ENCODE data around the gene SFR1. TPM values are rescaled to one million over a fixed set of nuclear protein-coding genes. Genes with fewer than 3 reads are reported as not detected.

Gene SFR1
- total and polyA plus RNA-seq, 9 donors = 5.6 to 12.0 (median 7.9) TPM

GRCh38 chr10:104099941-104100340 is 22.0 kb upstream of the SFR1 start:
- intact Hi-C loops (cut with DNase I) = no loop called here
- Histone ChIP-seq H3K4me1 (ENCODE audit: insufficient read depth) (no peaks in the 10 kb centered on the region), H3K9me3 (no peaks in the 10 kb centered on the region), H3K27me3 (no peaks in the 10 kb centered on the region), H3K36me3 (no peaks in the 10 kb centered on the region), H3K27ac (no peak overlapping the region), H3K4me3 (no peak overlapping the region)
- TF ChIP-seq EP300 (IDR thresholded peaks at IDR 0.05) (no peak), CTCF (IDR thresholded peaks at IDR 0.05) (no peak), POLR2A (IDR thresholded peaks at IDR 0.05) (no peak)
- DNase-seq = no peak

GRCh38 chr10:104100795-104101194 is 21.2 kb upstream of the SFR1 start:
- 0% methylated on average over 1 of the region's 1 CpG for WGBS, 3 donors
- intact Hi-C loops (cut with DNase I) = no loop called here
- Histone ChIP-seq H3K36me3 (no peaks in the 10 kb centered on the region), H3K4me1 (ENCODE audit: insufficient read depth) (no peaks in the 10 kb centered on the region), H3K4me3 (no peak overlapping the region), H3K9me3 (no peaks in the 10 kb centered on the region), H3K27ac (no peak overlapping the region), H3K27me3 (no peaks in the 10 kb centered on the region)
- DNase-seq = no peak
- TF ChIP-seq EP300 (IDR thresholded peaks at IDR 0.05) (no peak), CTCF (IDR thresholded peaks at IDR 0.05) (no peak), POLR2A (IDR thresholded peaks at IDR 0.05) (no peak)

- no peaks in the 10 kb centered on the region for H3K27me3 ChIP-seq
- intact Hi-C loops (cut with DNase I) = no loop called here
- no peak overlapping the region for H3K4me3 ChIP-seq
- no peaks in the 10 kb centered on the region for H3K36me3 ChIP-seq
- H3K27ac ChIP-seq = no peak overlapping the region
- 43 to 61% (median 57%) methylated on average over 1 of the region's 1 CpG for WGBS, 3 donors
- no peaks in the 10 kb centered on the region for H3K9me3 ChIP-seq
- no peak for DNase-seq
- no peaks in the 10 kb centered on the region for H3K4me1 ChIP-seq (ENCODE audit: insufficient read depth)
- TF ChIP-seq EP300 (IDR thresholded peaks at IDR 0.05) (no peak), POLR2A (IDR thresholded peaks at IDR 0.05) (no peak), CTCF (IDR thresholded peaks at IDR 0.05) (no peak)
Measured at GRCh38 chr10:104101902-104102301, 20.1 kb upstream of the SFR1 start.

GRCh38 chr10:104103956-104104355 is 18.0 kb upstream of the SFR1 start:
- Histone ChIP-seq H3K4me3 (no peak overlapping the region), H3K27ac (no peak overlapping the region), H3K9me3 (no peaks in the 10 kb centered on the region), H3K4me1 (ENCODE audit: insufficient read depth) (no peaks in the 10 kb centered on the region), H3K27me3 (no peaks in the 10 kb centered on the region), H3K36me3 (no peaks in the 10 kb centered on the region)
- 36 to 55% (median 45%) methylated on average over 1 of the region's 1 CpG for WGBS, 3 donors
- TF ChIP-seq EP300 (IDR thresholded peaks at IDR 0.05) (no peak), POLR2A (IDR thresholded peaks at IDR 0.05) (no peak), CTCF (IDR thresholded peaks at IDR 0.05) (no peak)
- DNase-seq = no peak
- intact Hi-C loops (cut with DNase I) = no loop called here

GRCh38 chr10:104104418-104104817 is 17.6 kb upstream of the SFR1 start:
- H3K9me3 ChIP-seq = no peaks in the 10 kb centered on the region
- TF ChIP-seq POLR2A (IDR thresholded peaks at IDR 0.05) (no peak), CTCF (IDR thresholded peaks at IDR 0.05) (no peak), EP300 (IDR thresholded peaks at IDR 0.05) (no peak)
- H3K27me3 ChIP-seq = no peaks in the 10 kb centered on the region
- DNase-seq = no peak
- no peaks in the 10 kb centered on the region for H3K36me3 ChIP-seq
- intact Hi-C loops (cut with DNase I) = no loop called here
- no peak overlapping the region for H3K27ac ChIP-seq
- WGBS, 3 donors = 0 to 32% (median 0%) methylated on average over 1 of the region's 1 CpG
- H3K4me1 ChIP-seq (ENCODE audit: insufficient read depth) = no peaks in the 10 kb centered on the region
- H3K4me3 ChIP-seq = no peak overlapping the region

Measured in ovary (tissue), 9 donors.